Measurements from ENCODE around the gene EPN2.

Gene EPN2

GRCh38 chr17:19242926-19243325 is 5.8 kb downstream of the EPN2 start:
- no peak overlapping the region for H4K8ac ChIP-seq (ENCODE audit: low read length)
- H3K9me3 ChIP-seq (ENCODE audit: control insufficient read depth, low read length): no peaks in the 10 kb centered on the region
- H3K4me3 ChIP-seq (ENCODE audit: insufficient read depth in 1 of 2, low read depth in 1 of 2, low read length in 2 of 2): no peak overlapping the region
- H4K91ac ChIP-seq (ENCODE audit: low read length): no peak overlapping the region
- no peak overlapping the region for H2BK5ac ChIP-seq (ENCODE audit: low read depth, low read length, poor library complexity, severe bottlenecking)
- H2BK12ac ChIP-seq (ENCODE audit: low read length in 2 of 2): no peak overlapping the region
- no peak overlapping the region for H3K14ac ChIP-seq (ENCODE audit: low read length in 2 of 2)
- H2AK5ac ChIP-seq (ENCODE audit: low read length, severe bottlenecking): no peak overlapping the region
- no peak overlapping the region for H3K4ac ChIP-seq (ENCODE audit: low read depth in 1 of 2, low read length in 2 of 2)
- no peak for DNase-seq
- 97% methylated on average over 6 of the region's 7 CpGs for WGBS
- peaks cover 13% of the 10 kb centered on the region for H3K4me1 ChIP-seq (ENCODE audit: control insufficient read depth, insufficient read depth, low read depth, low read length)
- no peak overlapping the region for H2BK120ac ChIP-seq (ENCODE audit: low read depth, low read length)
- H3K9ac ChIP-seq (ENCODE audit: low read length): no peak overlapping the region
- peaks cover 0 to 10% of the 10 kb centered on the region in 2 experiments for H3K36me3 ChIP-seq (ENCODE audit: control insufficient read depth in 1 of 2, insufficient read depth in 2 of 2, low read depth in 1 of 2, low read length in 2 of 2)
- H3K27me3 ChIP-seq (ENCODE audit: control insufficient read depth in 1 of 2, insufficient read depth in 1 of 2, low read length in 2 of 2): no peaks in the 10 kb centered on the region
- no peak overlapping the region for H2AFZ ChIP-seq (ENCODE audit: low read depth, low read length)
- no peak overlapping the region for H3K23ac ChIP-seq (ENCODE audit: low read length in 2 of 2)
- H3K79me1 ChIP-seq (replicated peaks; ENCODE audit: low read length, poor library complexity, severe bottlenecking): peaks cover 7% of the 10 kb centered on the region
- H3K4me2 ChIP-seq (ENCODE audit: low read length, poor library complexity, severe bottlenecking): no peak overlapping the region
- no peak overlapping the region for H3K27ac ChIP-seq (ENCODE audit: low read length, poor library complexity, severe bottlenecking)
- no peak overlapping the region for H2BK15ac ChIP-seq (ENCODE audit: low read depth, poor library complexity, severe bottlenecking)
- H3K18ac ChIP-seq (ENCODE audit: low read depth in 1 of 2, low read length in 2 of 2): no peak overlapping the region

GRCh38 chr17:19243838-19244237 is 6.7 kb downstream of the EPN2 start:
- Histone ChIP-seq H3K27me3 (ENCODE audit: control insufficient read depth in 1 of 2, insufficient read depth in 1 of 2, low read length in 2 of 2) (no peaks in the 10 kb centered on the region), H4K8ac (ENCODE audit: low read length) (no peak overlapping the region), H3K27ac (ENCODE audit: low read length, poor library complexity, severe bottlenecking) (no peak overlapping the region), H3K23ac (ENCODE audit: low read length in 2 of 2) (no peak overlapping the region), H3K9ac (ENCODE audit: low read length) (no peak overlapping the region), H3K4me3 (ENCODE audit: insufficient read depth in 1 of 2, low read depth in 1 of 2, low read length in 2 of 2) (no peak overlapping the region), H3K9me3 (ENCODE audit: control insufficient read depth, low read length) (no peaks in the 10 kb centered on the region), H2BK120ac (ENCODE audit: low read depth, low read length) (no peak overlapping the region), H3K18ac (ENCODE audit: low read depth in 1 of 2, low read length in 2 of 2) (no peak overlapping the region), H2AK5ac (ENCODE audit: low read length, severe bottlenecking) (no peak overlapping the region), H4K91ac (ENCODE audit: low read length) (no peak overlapping the region), H2AFZ (ENCODE audit: low read depth, low read length) (no peak overlapping the region), H2BK5ac (ENCODE audit: low read depth, low read length, poor library complexity, severe bottlenecking) (no peak overlapping the region), H2BK12ac (ENCODE audit: low read length in 2 of 2) (no peak overlapping the region), H3K79me1 (replicated peaks; ENCODE audit: low read length, poor library complexity, severe bottlenecking) (peaks cover 5% of the 10 kb centered on the region), H3K4me1 (ENCODE audit: control insufficient read depth, insufficient read depth, low read depth, low read length) (peaks cover 18% of the 10 kb centered on the region), H3K36me3 (ENCODE audit: control insufficient read depth in 1 of 2, insufficient read depth in 2 of 2, low read depth in 1 of 2, low read length in 2 of 2) (peaks cover 0 to 10% of the 10 kb centered on the region in 2 experiments), H3K4me2 (ENCODE audit: low read length, poor library complexity, severe bottlenecking) (no peak overlapping the region), H3K14ac (ENCODE audit: low read length in 2 of 2) (no peak overlapping the region), H3K4ac (ENCODE audit: low read depth in 1 of 2, low read length in 2 of 2) (no peak overlapping the region), H2BK15ac (ENCODE audit: low read depth, poor library complexity, severe bottlenecking) (no peak overlapping the region)
- no peak for DNase-seq
- WGBS: 100% methylated on average over 1 of the region's 1 CpG

- Histone ChIP-seq H2BK120ac (ENCODE audit: low read depth, low read length) (no peak overlapping the region), H3K27me3 (ENCODE audit: control insufficient read depth in 1 of 2, insufficient read depth in 1 of 2, low read length in 2 of 2) (no peaks in the 10 kb centered on the region), H2BK15ac (ENCODE audit: low read depth, poor library complexity, severe bottlenecking) (no peak overlapping the region), H4K8ac (ENCODE audit: low read length) (no peak overlapping the region), H3K4me2 (ENCODE audit: low read length, poor library complexity, severe bottlenecking) (no peak overlapping the region), H3K79me1 (replicated peaks; ENCODE audit: low read length, poor library complexity, severe bottlenecking) (peaks cover 5% of the 10 kb centered on the region), H3K14ac (ENCODE audit: low read length in 2 of 2) (no peak overlapping the region), H2AFZ (ENCODE audit: low read depth, low read length) (no peak overlapping the region), H3K18ac (ENCODE audit: low read depth in 1 of 2, low read length in 2 of 2) (no peak overlapping the region), H3K4me1 (ENCODE audit: control insufficient read depth, insufficient read depth, low read depth, low read length) (peaks cover 22% of the 10 kb centered on the region), H3K4ac (ENCODE audit: low read depth in 1 of 2, low read length in 2 of 2) (no peak overlapping the region), H4K91ac (ENCODE audit: low read length) (no peak overlapping the region), H3K36me3 (ENCODE audit: control insufficient read depth in 1 of 2, insufficient read depth in 2 of 2, low read depth in 1 of 2, low read length in 2 of 2) (peaks cover 0 to 10% of the 10 kb centered on the region in 2 experiments), H3K4me3 (ENCODE audit: insufficient read depth in 1 of 2, low read depth in 1 of 2, low read length in 2 of 2) (no peak overlapping the region), H3K27ac (ENCODE audit: low read length, poor library complexity, severe bottlenecking) (no peak overlapping the region), H3K23ac (ENCODE audit: low read length in 2 of 2) (no peak overlapping the region), H3K9ac (ENCODE audit: low read length) (no peak overlapping the region), H3K9me3 (ENCODE audit: control insufficient read depth, low read length) (no peaks in the 10 kb centered on the region), H2AK5ac (ENCODE audit: low read length, severe bottlenecking) (no peak overlapping the region), H2BK12ac (ENCODE audit: low read length in 2 of 2) (no peak overlapping the region), H2BK5ac (ENCODE audit: low read depth, low read length, poor library complexity, severe bottlenecking) (no peak overlapping the region)
- 98% methylated on average over 7 of the region's 8 CpGs for WGBS
- DNase-seq: no peak
Measured at GRCh38 chr17:19244357-19244756, 7.2 kb downstream of the EPN2 start.

GRCh38 chr17:19244781-19245180 is 7.6 kb downstream of the EPN2 start:
- Histone ChIP-seq H3K4me1 (ENCODE audit: control insufficient read depth, insufficient read depth, low read depth, low read length) (peaks cover 25% of the 10 kb centered on the region), H3K4me3 (ENCODE audit: insufficient read depth in 1 of 2, low read depth in 1 of 2, low read length in 2 of 2) (no peak overlapping the region), H3K4ac (ENCODE audit: low read depth in 1 of 2, low read length in 2 of 2) (no peak overlapping the region), H3K36me3 (ENCODE audit: control insufficient read depth in 1 of 2, insufficient read depth in 2 of 2, low read depth in 1 of 2, low read length in 2 of 2) (peaks cover 0 to 10% of the 10 kb centered on the region in 2 experiments), H3K9me3 (ENCODE audit: control insufficient read depth, low read length) (no peaks in the 10 kb centered on the region), H2BK5ac (ENCODE audit: low read depth, low read length, poor library complexity, severe bottlenecking) (no peak overlapping the region), H3K14ac (ENCODE audit: low read length in 2 of 2) (no peak overlapping the region), H3K27ac (ENCODE audit: low read length, poor library complexity, severe bottlenecking) (no peak overlapping the region), H3K18ac (ENCODE audit: low read depth in 1 of 2, low read length in 2 of 2) (no peak overlapping the region), H4K8ac (ENCODE audit: low read length) (no peak overlapping the region), H2BK120ac (ENCODE audit: low read depth, low read length) (no peak overlapping the region), H4K91ac (ENCODE audit: low read length) (no peak overlapping the region), H3K27me3 (ENCODE audit: control insufficient read depth in 1 of 2, insufficient read depth in 1 of 2, low read length in 2 of 2) (no peaks in the 10 kb centered on the region), H2BK12ac (ENCODE audit: low read length in 2 of 2) (no peak overlapping the region), H2AK5ac (ENCODE audit: low read length, severe bottlenecking) (no peak overlapping the region), H2AFZ (ENCODE audit: low read depth, low read length) (no peak overlapping the region), H3K23ac (ENCODE audit: low read length in 2 of 2) (no peak overlapping the region), H2BK15ac (ENCODE audit: low read depth, poor library complexity, severe bottlenecking) (no peak overlapping the region), H3K9ac (ENCODE audit: low read length) (no peak overlapping the region), H3K79me1 (replicated peaks; ENCODE audit: low read length, poor library complexity, severe bottlenecking) (peaks cover 8% of the 10 kb centered on the region), H3K4me2 (ENCODE audit: low read length, poor library complexity, severe bottlenecking) (no peak overlapping the region)
- DNase-seq: no peak
- 100% methylated on average over 3 of the region's 3 CpGs for WGBS

Measured in mesenchymal stem cell (in vitro differentiated cells and primary cell).